K562 (cell line): ENCODE measurements around the gene CACNA1C. TPM values are rescaled to one million over a fixed set of nuclear protein-coding genes. Genes with fewer than 3 reads are reported as not detected.

ENCODE experiments used
- ATAC-seq: fragments of 200-7000 bp; cut with Tn5 transposase; 3 replicates; pipeline ENCODE4 v1.9.1; 2020; ENCODE audit warnings: moderate library complexity
- BruUV-seq: library from RNA; stranded (reverse); fragments of 400-500 nt; replicated peaks from 2 replicates; lab custom pipeline; 2021; lab: Mats Ljungman, UMichigan
- CTCF ChIA-PET: fragments of 300-600 bp; formaldehyde crosslinking; extraction: SDS; loops from one replicate; lab custom pipeline; 2021; ENCODE audit warnings: low intra/inter-chr PET ratio; lab: Yijun Ruan, JAX
- POLR2A ChIA-PET: fragments of 300-600, 350-650 bp; sonication (Branson Sonifier 250); formaldehyde crosslinking; extraction: SDS; loops from one replicate; lab custom pipeline; 2021; ENCODE audit warnings: antibody characterized with exemption, inconsistent platforms; lab: Yijun Ruan, JAX
- DNase-seq, 4 experiments: peaks; one replicate each; pipeline versions ENCODE4 v3.0.0 to v3.0.0-alpha.2; 2011 to 2018; ENCODE audit warnings: low spot score in 3 of 4, mixed read lengths in 3 of 4; ENCODE audit errors: extremely low read depth in 1 of 4
- FAIRE-seq: peaks from 2 replicates; lab custom pipeline; 2011; peaks lifted over from hg19 to GRCh38; lab: Jason Lieb, UNC
- H2AFZ ChIP-seq: 2 replicates; pipeline ENCODE4 v1.6.0; 2011; ENCODE audit warnings: low read depth, low read length, control low read depth, inconsistent platforms
- H3K27ac ChIP-seq: fragments of 200-600 bp; 3 replicates; pipeline ENCODE4 v1.8.0; 2011; ENCODE audit warnings: low read depth, mild to moderate bottlenecking, control low read depth, inconsistent platforms, low read length, moderate library complexity, mixed read lengths; ENCODE audit errors: extremely low read depth
- H3K27me3 ChIP-seq, 2 experiments: fragments of 300-600 bp in 1 of 2; 2 replicates in 1 of 2; 3 replicates in 1 of 2; pipeline versions ENCODE4 v1.6.0 to v1.8.0; 2011; ENCODE audit warnings: inconsistent platforms in 2 of 2, low read length in 2 of 2, mild to moderate bottlenecking in 1 of 2, mixed read lengths in 1 of 2, moderate library complexity in 1 of 2; ENCODE audit not compliant: control insufficient read depth in 2 of 2, insufficient read depth in 2 of 2
- H3K36me3 ChIP-seq: fragments of 300-600 bp; 3 replicates; pipeline ENCODE4 v1.8.0; 2011; ENCODE audit warnings: mild to moderate bottlenecking, low read length, inconsistent platforms; ENCODE audit not compliant: control insufficient read depth, insufficient read depth
- H3K4me1 ChIP-seq, 2 experiments: fragments of 200-600 bp in 1 of 2; replicated peaks in 1 of 2; 2 replicates in 1 of 2; 3 replicates in 1 of 2; pipeline versions ENCODE4 v1.5.1 to v1.8.0; 2011; ENCODE audit warnings: inconsistent platforms in 2 of 2, low read length in 2 of 2, mild to moderate bottlenecking in 1 of 2, mixed read lengths in 1 of 2, moderate library complexity in 1 of 2; ENCODE audit not compliant: control insufficient read depth in 2 of 2, insufficient read depth in 2 of 2
- H3K4me2 ChIP-seq: 2 replicates; pipeline ENCODE4 v1.6.1; 2011; ENCODE audit warnings: low read length, control low read depth, inconsistent platforms, mixed read lengths; ENCODE audit not compliant: insufficient read depth
- H3K4me3 ChIP-seq: fragments of 200-600 bp; sonication (generic), shearing (Covaris generic); 2 replicates; pipeline ENCODE4 v1.5.1; 2016; ENCODE audit warnings: control low read depth, inconsistent platforms
- H3K79me2 ChIP-seq: fragments of 200-600 bp; 3 replicates; pipeline ENCODE4 v1.8.0; 2011; ENCODE audit warnings: low read length, inconsistent platforms; ENCODE audit not compliant: control insufficient read depth, insufficient read depth
- H3K9ac ChIP-seq, 2 experiments: 2 replicates each; pipeline versions ENCODE4 v1.6.0 to v1.6.1; 2011; ENCODE audit warnings: low read depth in 2 of 2, low read length in 2 of 2, control low read depth in 1 of 2, inconsistent platforms in 1 of 2, mild to moderate bottlenecking in 1 of 2, mixed read lengths in 1 of 2; ENCODE audit not compliant: insufficient read depth in 1 of 2
- H3K9me1 ChIP-seq: one replicate; pipeline ENCODE4 v1.6.0; 2011; ENCODE audit warnings: inconsistent platforms, mild to moderate bottlenecking, low read length, moderate library complexity; ENCODE audit not compliant: control insufficient read depth, insufficient read depth
- H3K9me3 ChIP-seq: replicated peaks from 2 replicates; pipeline ENCODE4 v1.5.1; 2011; ENCODE audit warnings: low read depth, low read length, inconsistent platforms; ENCODE audit not compliant: control insufficient read depth, insufficient read depth
- H4K20me1 ChIP-seq: replicated peaks from 2 replicates; pipeline ENCODE4 v1.6.1; 2011; ENCODE audit warnings: low read length, inconsistent platforms, mixed read lengths; ENCODE audit not compliant: control insufficient read depth, insufficient read depth
- AFF1 ChIP-seq, 2 experiments: fragments of 450-650 bp; IDR thresholded peaks; 2 replicates each; pipeline ENCODE4 v1.6.1; 2018; ENCODE audit warnings: mild to moderate bottlenecking in 2 of 2, low read depth in 1 of 2; ENCODE audit not compliant: partially characterized antibody in 2 of 2
- CREBBP ChIP-seq: IDR thresholded peaks from one replicate; pipeline ENCODE4 v1.6.1; 2012; ENCODE audit warnings: low read depth, mild to moderate bottlenecking, control low read depth, inconsistent platforms, low read length
- EGR1 ChIP-seq: fragments of 450-650 bp; conservative IDR thresholded peaks from 2 replicates; pipeline ENCODE4 v1.6.1; 2017; ENCODE audit warnings: mild to moderate bottlenecking
- ESRRB ChIP-seq: fragments of 250-450 bp; sonication (Bioruptor Pico); IDR thresholded peaks from 2 replicates; pipeline ENCODE4 v1.5.0; 2020; ENCODE audit warnings: mild to moderate bottlenecking, moderate library complexity, borderline replicate concordance
- HOXB6 ChIP-seq: fragments of 250-450 bp; sonication (Bioruptor Pico); IDR thresholded peaks from 2 replicates; pipeline ENCODE4 v1.5.1; 2022; ENCODE audit warnings: mild to moderate bottlenecking, borderline replicate concordance
- JUN ChIP-seq, 2 experiments: sonication (generic) in 1 of 2; formaldehyde crosslinking in 1 of 2; IDR thresholded peaks; 2 replicates each; pipeline versions ENCODE4 v1.6.1 to v1.8.0; 2012 to 2022; ENCODE audit warnings: borderline replicate concordance in 2 of 2, mild to moderate bottlenecking in 2 of 2, improper control_type of control experiment in 1 of 2, low read depth in 1 of 2, low read length in 1 of 2, missing genetic modification reagents in 1 of 2
- JUNB ChIP-seq: fragments of 450-650 bp; formaldehyde crosslinking; conservative IDR thresholded peaks from 2 replicates; pipeline ENCODE4 v1.4.0; 2020; ENCODE audit warnings: mild to moderate bottlenecking
- KDM5B ChIP-seq: fragments of 200-600 bp; sonication (generic); IDR thresholded peaks from 2 replicates; pipeline ENCODE4 v1.6.1; 2012; ENCODE audit warnings: low read depth, mild to moderate bottlenecking, moderate library complexity, low read length, control low read depth, inconsistent platforms; ENCODE audit not compliant: insufficient replicate concordance
- L3MBTL2 ChIP-seq: fragments of 450-650 bp; IDR thresholded peaks from 2 replicates; pipeline ENCODE4 v1.6.1; 2016; ENCODE audit warnings: mild to moderate bottlenecking, moderate library complexity
- SLC30A9 ChIP-seq: fragments of 250-450 bp; sonication (Bioruptor Pico); IDR thresholded peaks from 2 replicates; pipeline ENCODE4 v1.8.0; 2022; ENCODE audit warnings: mild to moderate bottlenecking, moderate library complexity
- SOX6 ChIP-seq: fragments of 450-650 bp; IDR thresholded peaks from 2 replicates; pipeline ENCODE4 v1.6.1; 2014; ENCODE audit warnings: mild to moderate bottlenecking
- TFAM ChIP-seq: fragments of 250-450 bp; sonication (Bioruptor Pico); conservative IDR thresholded peaks from 2 replicates; pipeline ENCODE4 v1.5.0; 2021; ENCODE audit warnings: mild to moderate bottlenecking, moderate library complexity
- WHSC1 ChIP-seq: IDR thresholded peaks from one replicate; pipeline ENCODE4 v1.6.1; 2012; ENCODE audit warnings: low read length, control low read depth, inconsistent platforms
- ZBTB17 ChIP-seq: fragments of 450-650 bp; formaldehyde crosslinking; IDR thresholded peaks from 2 replicates; pipeline ENCODE4 v1.4.0; 2020; ENCODE audit warnings: mild to moderate bottlenecking
- ZNF311 ChIP-seq: fragments of 250-450 bp; sonication (Bioruptor Pico); IDR thresholded peaks from 2 replicates; pipeline ENCODE4 v1.4.0; 2020; ENCODE audit warnings: mild to moderate bottlenecking, moderate library complexity
- ZNF354B ChIP-seq: fragments of 250-450 bp; sonication (Bioruptor Pico); IDR thresholded peaks from 2 replicates; pipeline ENCODE4 v1.4.0; 2020
- WGBS: fragments of 100-300 bp; shearing (Covaris generic); methylation state at CpG from one replicate; pipeline ENCODE4 v1.1.6; 2016; ENCODE audit warnings: low coverage, mixed read lengths; ENCODE audit not compliant: insufficient coverage; ENCODE audit errors: missing lambda C conversion rate; 5-methylcytosine and 5-hydroxymethylcytosine counted together
- in situ Hi-C: fragments of 300-500 bp; cut with MboI; formaldehyde crosslinking; loops from 4 replicates; pipeline ENCODE4 v1.15.0; 2018; ENCODE audit warnings: inconsistent platforms, mixed read lengths
- intact Hi-C: fragments of 100-400 bp; cut with micrococcal nuclease; formaldehyde crosslinking; loops from 2 replicates; pipeline ENCODE4 v1.14.2; 2022
- polyA plus RNA-seq, 8 experiments: library from polyadenylated mRNA; depleted of rRNA in 4 of 8; stranded (reverse) in 5 of 8; unstranded in 3 of 8; fragments of >200 nt; fragmentation: Nextera tagmentation in 2 of 8; fragmentation: Illumina TruSeq in 1 of 8; extraction: Ambion mirVana in 2 of 8; extraction: Trizol in 1 of 8; gene quantifications; 2 replicates each; pipeline versions ENCODE4 v1.2.1 to v1.2.3, GENCODE V29; 2011 to 2014; ENCODE audit warnings: inconsistent platforms in 1 of 8, missing spikeins in 1 of 8
- total RNA-seq, 7 experiments: library from RNA; depleted of rRNA in 6 of 7; stranded (reverse); fragments of >200 nt in 6 of 7; fragmentation: Illumina TruSeq in 2 of 7; extraction: Trizol in 2 of 7; gene quantifications; 2 replicates each; pipeline versions ENCODE4 v1.2.1 to v1.2.3, GENCODE V29; 2011 to 2021; ENCODE audit warnings: low replicate concordance in 1 of 7
- TF ChIP-seq, protein P1 (sequence below), 3 experiments: fragments of 200-800 bp in 1 of 3; sonication (Bioruptor generic) in 1 of 3; sonication (generic) in 1 of 3; formaldehyde crosslinking in 1 of 3; IDR thresholded peaks; 2 replicates each; pipeline versions ENCODE4 v1.6.1 to v1.8.0; 2016 to 2022; ENCODE audit warnings: mild to moderate bottlenecking in 2 of 3, missing compliant biosample characterization in 2 of 3, missing genetic modification characterization in 2 of 3, missing genetic modification reagents in 1 of 3

Gene CACNA1C
- total and polyA plus RNA-seq, 9 of the 15 experiments (the other 6 are each of a cell fraction or from before 2014, with no cell fraction given), result not detected

GRCh38 chr12:2027351-2027750 is 25.4 kb upstream of the CACNA1C start (continued):
- TF ChIP-seq AFF1 (IDR thresholded peaks at IDR 0.05; ENCODE audit: low read depth in 1 of 2, partially characterized antibody in 2 of 2), result no peak
- no peak for TF ChIP-seq EGR1
- no peak for TF ChIP-seq SOX6
- TF ChIP-seq ZNF311, result no peak
- TF ChIP-seq WHSC1, result no peak
- TF ChIP-seq CREBBP, result no peak
- TF ChIP-seq TFAM (CRISPR knock-in tag), result no peak

- Histone ChIP-seq H3K4me3 (no peak overlapping the region), H3K27ac (no peak overlapping the region), H3K9me3 (no peaks in the 10 kb centered on the region), H4K20me1 (no peaks in the 10 kb centered on the region; the same call in 1 of the 2 replicates), H3K4me2 (no peak overlapping the region), H3K79me2 (no peaks in the 10 kb centered on the region), H3K27me3 (peaks cover 17 to 39% of the 10 kb centered on the region in 2 experiments), H3K36me3 (no peaks in the 10 kb centered on the region), H3K9me1 (no peaks in the 10 kb centered on the region), H2AFZ (no peak overlapping the region), H3K9ac (no peak overlapping the region), H3K4me1 (peaks cover 0 to 3% of the 10 kb centered on the region in 2 experiments; a peak in 3 of 5 replicates)
- in situ Hi-C loops, result no loop called here
- no peak for FAIRE-seq
- intact Hi-C loops, result loop anchor here (10.0 kb wide), 1 partner anchor 235 kb away; no protein-coding TSS in a partner anchor
- no TSS peak for BruUV-seq
- ChIA-PET CTCF (no interaction called here), POLR2A (interaction anchor here (0.6 kb wide), 1 partner anchor 556 kb away, joined by 4 read pairs; no protein-coding TSS in a partner anchor)
- ATAC-seq, result no peak
- DNase-seq, result no peak
- WGBS, result 3% methylated on average over 3 of the region's 3 CpGs
- TF ChIP-seq ESRRB (no peak), L3MBTL2 (no peak), JUN (IDR thresholded peaks at IDR 0.05; ENCODE audit: borderline replicate concordance, low read depth, low read length) (no peak), JUN (CRISPR knock-in tag; IDR thresholded peaks at IDR 0.05; ENCODE audit: borderline replicate concordance) (no peak), SLC30A9 (CRISPR knock-in tag) (no peak), HOXB6 (CRISPR knock-in tag) (no peak), ZBTB17 (CRISPR knock-in tag) (no peak), KDM5B (no peak), JUNB (CRISPR knock-in tag) (no peak), ZNF354B (CRISPR knock-in tag) (no peak)
- TF ChIP-seq, protein P1, sequence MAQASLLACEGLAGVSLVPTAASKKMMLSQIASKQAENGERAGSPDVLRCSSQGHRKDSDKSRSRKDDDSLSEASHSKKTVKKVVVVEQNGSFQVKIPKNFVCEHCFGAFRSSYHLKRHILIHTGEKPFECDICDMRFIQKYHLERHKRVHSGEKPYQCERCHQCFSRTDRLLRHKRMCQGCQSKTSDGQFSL (CRISPR knock-in tag; IDR thresholded peaks at IDR 0.05), result no peak
- TF ChIP-seq, protein P1 (tag; IDR thresholded peaks at IDR 0.05), result no peak
These were observed 22.9 kb upstream of the CACNA1C start for GRCh38 chr12:2029851-2030250.
